ENCODE results near the gene HEPH. TPM values are rescaled to one million over a fixed set of nuclear protein-coding genes. Genes with fewer than 3 reads are reported as not detected.
A peak's percentile ranks its signal among the peaks of the same experiment; 100 is the strongest.

The HEPH gene
- total RNA-seq, 2 donors from 2014 or later: 45.5 to 61.5 TPM

DNA sequence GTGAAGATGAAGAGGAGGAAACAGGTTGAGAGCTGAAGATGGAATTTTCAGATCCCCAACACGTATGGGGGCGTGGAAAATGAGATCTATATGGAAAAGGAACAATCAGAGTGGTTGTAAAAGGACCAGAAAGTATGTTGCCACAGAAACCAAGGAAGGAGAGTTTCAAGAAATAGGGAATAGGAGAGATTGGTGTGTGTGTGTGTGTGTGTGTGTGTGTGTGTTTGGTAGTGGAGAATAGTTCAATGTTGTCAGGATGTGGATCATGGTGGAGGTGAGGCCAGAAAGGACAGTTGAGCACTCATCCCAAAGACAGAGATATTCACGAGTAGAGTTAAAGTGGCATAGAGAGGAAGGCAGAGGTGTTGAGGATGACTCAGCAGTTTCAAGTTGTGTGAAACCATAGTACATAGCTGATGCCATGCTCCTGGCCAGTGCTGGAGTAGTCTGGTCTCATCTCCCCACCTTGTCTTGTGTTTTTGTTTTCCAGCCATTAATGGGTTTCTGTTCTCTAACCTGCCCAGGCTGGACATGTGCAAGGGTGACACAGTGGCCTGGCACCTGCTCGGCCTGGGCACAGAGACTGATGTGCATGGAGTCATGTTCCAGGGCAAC lies 36.1 kb downstream of the HEPH start:
- H3K9me3 ChIP-seq: no peaks in the 10 kb centered on the region
- H3K36me3 ChIP-seq: peaks cover 4% of the 10 kb centered on the region
- DNase-seq (ENCODE audit: low spot score): no peak
- no peak overlapping the region for H3K27ac ChIP-seq
- no peaks in the 10 kb centered on the region for H3K27me3 ChIP-seq
- TF ChIP-seq, protein P1, sequence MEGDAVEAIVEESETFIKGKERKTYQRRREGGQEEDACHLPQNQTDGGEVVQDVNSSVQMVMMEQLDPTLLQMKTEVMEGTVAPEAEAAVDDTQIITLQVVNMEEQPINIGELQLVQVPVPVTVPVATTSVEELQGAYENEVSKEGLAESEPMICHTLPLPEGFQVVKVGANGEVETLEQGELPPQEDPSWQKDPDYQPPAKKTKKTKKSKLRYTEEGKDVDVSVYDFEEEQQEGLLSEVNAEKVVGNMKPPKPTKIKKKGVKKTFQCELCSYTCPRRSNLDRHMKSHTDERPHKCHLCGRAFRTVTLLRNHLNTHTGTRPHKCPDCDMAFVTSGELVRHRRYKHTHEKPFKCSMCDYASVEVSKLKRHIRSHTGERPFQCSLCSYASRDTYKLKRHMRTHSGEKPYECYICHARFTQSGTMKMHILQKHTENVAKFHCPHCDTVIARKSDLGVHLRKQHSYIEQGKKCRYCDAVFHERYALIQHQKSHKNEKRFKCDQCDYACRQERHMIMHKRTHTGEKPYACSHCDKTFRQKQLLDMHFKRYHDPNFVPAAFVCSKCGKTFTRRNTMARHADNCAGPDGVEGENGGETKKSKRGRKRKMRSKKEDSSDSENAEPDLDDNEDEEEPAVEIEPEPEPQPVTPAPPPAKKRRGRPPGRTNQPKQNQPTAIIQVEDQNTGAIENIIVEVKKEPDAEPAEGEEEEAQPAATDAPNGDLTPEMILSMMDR (IDR thresholded peaks at IDR 0.05): no peak
- no peaks in the 10 kb centered on the region for H3K4me1 ChIP-seq
- H3K4me3 ChIP-seq: no peak overlapping the region

DNA sequence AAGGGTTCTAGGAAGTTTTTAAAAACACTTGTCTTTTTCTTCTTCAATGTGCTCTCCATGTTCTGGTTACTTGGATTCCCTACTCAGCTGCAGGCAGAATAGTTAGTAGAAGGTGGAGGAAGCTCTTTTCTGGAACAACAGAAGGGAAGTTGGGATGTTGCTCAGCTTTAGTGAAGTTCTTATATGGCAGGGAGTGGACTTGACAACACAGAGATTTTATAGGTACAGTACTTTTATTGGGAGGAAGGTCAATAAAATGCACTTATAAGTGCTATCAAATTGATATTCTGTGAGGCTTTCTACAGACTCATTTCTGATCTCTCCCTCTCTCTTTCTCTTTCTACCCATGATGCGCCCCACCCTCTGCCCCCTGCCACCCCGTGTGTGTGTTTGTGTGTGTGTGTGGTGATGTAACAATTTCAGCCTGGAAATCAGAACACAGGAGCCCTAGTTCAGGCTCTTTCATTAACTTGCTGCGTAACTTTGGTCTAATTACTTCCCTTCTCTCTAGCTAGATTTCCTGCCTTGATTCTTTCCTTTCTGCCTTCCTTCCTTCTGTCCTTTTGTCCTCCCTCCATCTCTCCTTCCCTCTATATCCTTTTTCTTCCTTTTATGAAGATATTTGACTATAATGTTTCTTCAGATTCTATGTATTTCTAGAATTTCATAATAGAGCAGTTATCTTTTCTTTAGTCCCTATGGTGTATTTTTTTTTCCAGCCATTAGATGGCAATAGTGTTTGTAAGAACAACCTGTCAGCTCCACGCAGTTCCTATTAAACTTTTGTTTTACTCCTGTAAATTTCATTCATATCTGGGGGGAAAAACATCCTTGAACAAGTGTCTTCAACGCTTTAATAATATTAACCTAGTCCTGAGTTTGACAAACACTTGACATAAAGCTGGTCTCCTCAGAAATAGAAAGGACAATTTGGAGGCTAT lies 37.1 kb downstream of the HEPH start:
- no peaks in the 10 kb centered on the region for H3K4me1 ChIP-seq
- TF ChIP-seq, protein P1 (IDR thresholded peaks at IDR 0.05): peak in 1 of 2 donors; percentile 52
- DNase-seq (ENCODE audit: low spot score): no peak
- no peaks in the 10 kb centered on the region for H3K27me3 ChIP-seq
- no peaks in the 10 kb centered on the region for H3K9me3 ChIP-seq
- H3K27ac ChIP-seq: no peak overlapping the region
- H3K36me3 ChIP-seq: peaks cover 4% of the 10 kb centered on the region
- no peak overlapping the region for H3K4me3 ChIP-seq

DNA sequence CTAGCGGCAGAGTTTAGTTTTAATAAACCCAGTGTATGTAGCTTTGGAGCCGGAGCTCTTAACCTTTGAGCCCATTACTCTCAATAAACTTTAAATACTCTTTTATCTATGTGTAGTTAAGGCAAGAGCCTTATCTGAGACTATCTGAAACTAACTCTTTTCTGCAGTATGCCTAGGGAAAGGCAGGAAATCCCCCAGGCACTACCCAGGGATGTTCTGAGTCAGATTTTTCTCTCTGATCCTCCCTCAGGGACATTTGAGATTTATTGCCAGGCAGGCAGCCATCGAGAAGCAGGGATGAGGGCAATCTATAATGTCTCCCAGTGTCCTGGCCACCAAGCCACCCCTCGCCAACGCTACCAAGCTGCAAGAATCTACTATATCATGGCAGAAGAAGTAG lies 39.1 kb downstream of the HEPH start:
- TF ChIP-seq, protein P1 (IDR thresholded peaks at IDR 0.05): no peak
- no peak for DNase-seq (ENCODE audit: low spot score)
- H3K4me1 ChIP-seq: no peaks in the 10 kb centered on the region
- H3K27me3 ChIP-seq: no peaks in the 10 kb centered on the region
- no peaks in the 10 kb centered on the region for H3K9me3 ChIP-seq
- H3K36me3 ChIP-seq: peaks cover 4% of the 10 kb centered on the region
- no peak overlapping the region for H3K27ac ChIP-seq
- H3K4me3 ChIP-seq: no peak overlapping the region

- Histone ChIP-seq H3K27me3 (no peaks in the 10 kb centered on the region), H3K9me3 (peaks cover 0 to 8% of the 10 kb centered on the region in 2 donors), H3K4me3 (no peak overlapping the region), H3K36me3 (no peaks in the 10 kb centered on the region), H3K4me1 (no peaks in the 10 kb centered on the region), H3K27ac (no peak overlapping the region)
- TF ChIP-seq, protein P1 (IDR thresholded peaks at IDR 0.05): no peak
- DNase-seq (ENCODE audit: low spot score): no peak
Measured at GRCh38 chrX:66221856-66222255, 57.8 kb downstream of the HEPH start.

GRCh38 chrX:66232296-66232695 lies 68.2 kb downstream of the HEPH start:
- TF ChIP-seq, protein P1 (IDR thresholded peaks at IDR 0.05): no peak
- Histone ChIP-seq H3K4me3 (no peak overlapping the region), H3K9me3 (peaks cover 0 to 21% of the 10 kb centered on the region in 2 donors), H3K4me1 (no peaks in the 10 kb centered on the region), H3K27ac (no peak overlapping the region), H3K27me3 (no peaks in the 10 kb centered on the region), H3K36me3 (no peaks in the 10 kb centered on the region)
- DNase-seq (ENCODE audit: low spot score): no peak
